ENCODE measurements around the gene IL23R. TPM values are rescaled to one million over a fixed set of nuclear protein-coding genes. Genes with fewer than 3 reads are reported as not detected.

IL23R gene
- total and polyA plus RNA-seq, 4 donors, result 0.21 TPM; not detected in 3

DNA sequence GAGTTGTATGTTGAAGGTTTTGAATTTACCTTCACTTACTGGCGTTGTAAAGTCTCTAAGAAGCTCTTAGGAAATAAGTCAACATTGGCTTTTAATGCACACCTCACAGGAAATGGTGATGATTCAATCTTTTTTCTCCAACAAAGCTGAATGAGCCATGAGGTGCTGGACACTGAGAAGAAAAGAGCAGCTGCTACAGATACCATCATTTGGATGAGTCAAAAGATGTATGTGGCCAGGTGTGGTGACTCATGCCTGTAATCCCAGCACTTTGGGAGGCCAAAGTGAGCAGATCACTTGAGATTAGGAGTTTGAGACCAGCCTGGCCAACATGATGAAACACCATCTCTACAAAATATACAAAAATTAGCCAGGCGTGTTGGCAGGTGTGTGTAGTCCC lies 3.3 kb upstream of the IL23R start:
- H3K9me3 ChIP-seq (ENCODE audit: control insufficient read depth, low read length), result no peaks in the 10 kb centered on the region
- WGBS, 2 donors, result 88 to 95% methylated on average over 2 of the region's 2 CpGs
- H3K4me1 ChIP-seq (ENCODE audit: control insufficient read depth in 1 of 2, insufficient read depth in 2 of 2, low read length in 2 of 2), result no peaks in the 10 kb centered on the region
- H3K36me3 ChIP-seq (ENCODE audit: control insufficient read depth in 1 of 2, insufficient read depth in 2 of 2, low read length in 1 of 2), result no peaks in the 10 kb centered on the region
- H3K4me3 ChIP-seq (ENCODE audit: low read length in 2 of 2), result no peak overlapping the region
- H3K27ac ChIP-seq (ENCODE audit: low read depth in 1 of 2, low read length in 2 of 2), result no peak overlapping the region
- no peaks in the 10 kb centered on the region for H3K27me3 ChIP-seq (ENCODE audit: control insufficient read depth in 1 of 2, insufficient read depth in 2 of 2, low read length in 1 of 2)
- intact Hi-C loops (cut with DNase I), result no loop called here
- ATAC-seq (ENCODE audit: low FRiP score) (no peak), DNase-seq (no peak)

DNA sequence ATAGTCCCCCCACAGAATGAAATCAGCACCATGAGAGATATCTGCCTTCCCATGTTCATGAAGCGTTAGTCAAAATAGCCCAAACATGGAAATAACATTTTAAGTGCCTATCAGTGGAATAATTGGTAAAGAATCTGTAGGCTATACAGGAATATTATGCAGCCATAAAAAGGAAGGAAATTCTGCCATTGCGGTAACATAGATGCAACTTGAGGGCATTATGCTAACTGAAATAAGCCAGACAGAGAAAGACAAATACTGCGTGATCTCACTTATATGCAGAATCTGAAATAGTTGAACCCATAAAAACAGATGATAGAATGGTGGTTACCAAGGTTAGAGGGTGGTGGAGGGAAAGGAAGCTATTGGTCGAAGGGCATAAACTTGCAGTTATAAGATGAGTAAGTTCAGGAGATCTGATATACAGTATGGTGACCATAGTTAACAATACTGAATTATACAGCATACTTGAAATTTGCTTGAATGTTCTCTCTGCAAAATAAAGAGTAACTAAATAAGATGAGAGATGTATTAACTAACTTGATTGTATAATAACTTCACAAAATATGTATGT lies 699 bp upstream of the IL23R start:
- Histone ChIP-seq H3K27ac (ENCODE audit: low read depth in 1 of 2, low read length in 2 of 2) (no peak overlapping the region), H3K27me3 (ENCODE audit: control insufficient read depth in 1 of 2, insufficient read depth in 2 of 2, low read length in 1 of 2) (no peaks in the 10 kb centered on the region), H3K36me3 (ENCODE audit: control insufficient read depth in 1 of 2, insufficient read depth in 2 of 2, low read length in 1 of 2) (no peaks in the 10 kb centered on the region), H3K4me3 (ENCODE audit: low read length in 2 of 2) (no peak overlapping the region), H3K4me1 (ENCODE audit: control insufficient read depth in 1 of 2, insufficient read depth in 2 of 2, low read length in 2 of 2) (no peaks in the 10 kb centered on the region), H3K9me3 (ENCODE audit: control insufficient read depth, low read length) (no peaks in the 10 kb centered on the region)
- no peak for ATAC-seq (ENCODE audit: low FRiP score)
- WGBS, 2 donors, result 96 to 97% methylated on average over 4 of the region's 4 CpGs
- intact Hi-C loops (cut with DNase I), result no loop called here
- no peak for DNase-seq

DNA sequence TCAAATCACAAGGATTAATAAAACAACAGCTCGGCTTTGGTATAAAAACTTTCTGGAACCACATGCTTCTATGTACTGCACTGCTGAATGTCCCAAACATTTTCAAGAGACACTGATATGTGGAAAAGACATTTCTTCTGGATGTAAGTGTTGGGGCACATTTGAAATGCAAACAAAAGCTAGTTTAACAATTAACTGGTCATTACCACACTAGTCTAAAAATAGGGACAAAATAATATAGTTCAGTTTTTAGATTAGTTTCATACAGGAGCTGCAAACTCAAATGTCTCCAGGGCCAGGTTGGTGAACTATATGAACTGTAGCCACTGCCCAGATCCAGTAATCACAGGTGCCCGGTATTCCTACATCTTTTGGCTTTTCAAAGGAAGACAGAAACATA lies 3.2 kb downstream of the IL23R start:
- Histone ChIP-seq H3K27ac (ENCODE audit: low read depth in 1 of 2, low read length in 2 of 2) (no peak overlapping the region), H3K4me1 (ENCODE audit: control insufficient read depth in 1 of 2, insufficient read depth in 2 of 2, low read length in 2 of 2) (no peaks in the 10 kb centered on the region), H3K27me3 (ENCODE audit: control insufficient read depth in 1 of 2, insufficient read depth in 2 of 2, low read length in 1 of 2) (no peaks in the 10 kb centered on the region), H3K4me3 (ENCODE audit: low read length in 2 of 2) (no peak overlapping the region), H3K36me3 (ENCODE audit: control insufficient read depth in 1 of 2, insufficient read depth in 2 of 2, low read length in 1 of 2) (no peaks in the 10 kb centered on the region), H3K9me3 (ENCODE audit: control insufficient read depth, low read length) (no peaks in the 10 kb centered on the region)
- ATAC-seq (ENCODE audit: low FRiP score) (no peak), DNase-seq (no peak)
- intact Hi-C loops (cut with DNase I), result no loop called here
- WGBS, 2 donors, result 79 to 81% methylated on average over 2 of the region's 2 CpGs

DNA sequence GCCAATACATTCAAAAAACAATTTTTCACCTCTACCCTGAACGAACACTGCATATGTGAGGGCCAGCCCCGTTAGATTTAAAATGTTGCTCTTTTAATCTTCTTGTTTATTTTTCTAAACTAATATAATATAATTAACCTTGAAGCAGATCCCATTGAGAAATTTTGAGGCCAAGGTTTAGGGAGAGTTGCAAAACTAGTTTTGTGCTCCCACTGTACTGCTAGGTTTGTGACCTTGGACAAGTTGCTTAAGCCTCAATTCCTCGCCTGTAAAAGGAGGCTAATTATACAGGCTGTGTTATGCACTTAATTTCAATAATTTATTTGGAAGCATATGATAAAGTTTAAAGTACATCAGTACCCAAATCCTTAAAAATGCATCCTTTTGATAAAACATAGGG lies 3.7 kb downstream of the IL23R start:
- Histone ChIP-seq H3K36me3 (ENCODE audit: control insufficient read depth in 1 of 2, insufficient read depth in 2 of 2, low read length in 1 of 2) (no peaks in the 10 kb centered on the region), H3K9me3 (ENCODE audit: control insufficient read depth, low read length) (no peaks in the 10 kb centered on the region), H3K27me3 (ENCODE audit: control insufficient read depth in 1 of 2, insufficient read depth in 2 of 2, low read length in 1 of 2) (no peaks in the 10 kb centered on the region), H3K4me1 (ENCODE audit: control insufficient read depth in 1 of 2, insufficient read depth in 2 of 2, low read length in 2 of 2) (no peaks in the 10 kb centered on the region), H3K4me3 (ENCODE audit: low read length in 2 of 2) (no peak overlapping the region), H3K27ac (ENCODE audit: low read depth in 1 of 2, low read length in 2 of 2) (no peak overlapping the region)
- intact Hi-C loops (cut with DNase I), result no loop called here
- 90 to 93% methylated on average over 3 of the region's 3 CpGs for WGBS, 2 donors
- DNase-seq, result no peak
- no peak for ATAC-seq (ENCODE audit: low FRiP score)

DNA sequence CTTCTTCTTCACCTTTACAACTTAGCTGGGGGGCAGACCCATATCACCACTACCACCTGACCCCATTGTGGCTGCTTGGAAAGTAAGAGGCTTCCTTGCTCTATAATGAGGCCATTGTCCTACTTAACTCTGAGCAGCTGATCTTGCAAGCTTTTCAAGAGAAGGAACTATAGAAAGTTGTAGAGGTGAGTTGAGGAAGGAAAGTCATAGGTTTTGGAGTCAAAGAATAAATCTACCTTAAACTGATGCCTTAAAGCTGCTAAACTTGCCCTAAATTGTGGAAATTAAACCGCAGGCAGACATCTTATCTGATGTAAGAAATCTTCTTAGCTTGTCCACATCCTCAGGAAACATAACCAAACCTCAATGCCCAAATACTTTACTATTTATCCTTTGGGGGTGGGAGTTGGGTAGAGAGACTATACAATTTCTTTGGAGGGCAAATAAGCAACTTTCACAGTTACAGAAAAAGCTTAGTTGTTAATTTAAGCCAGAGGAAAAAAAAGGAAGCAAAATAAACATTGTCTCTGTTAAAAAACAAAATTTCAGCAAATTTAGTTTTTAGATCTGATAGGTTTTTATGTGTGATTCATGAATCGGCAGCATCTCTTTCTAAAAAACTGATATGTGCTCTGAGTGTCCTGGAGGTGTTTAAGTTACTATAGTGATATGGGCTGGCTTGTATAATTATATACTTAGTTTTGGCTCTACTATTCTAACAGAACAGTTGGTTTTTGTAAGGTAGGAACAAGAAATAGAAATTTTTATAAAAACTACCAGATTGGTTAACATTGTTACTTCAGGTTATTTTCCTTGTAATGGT lies 4.7 kb downstream of the IL23R start:
- Histone ChIP-seq H3K27ac (ENCODE audit: low read depth in 1 of 2, low read length in 2 of 2) (no peak overlapping the region), H3K4me1 (ENCODE audit: control insufficient read depth in 1 of 2, insufficient read depth in 2 of 2, low read length in 2 of 2) (no peaks in the 10 kb centered on the region)
- 84 to 85% methylated on average over 2 of the region's 2 CpGs for WGBS, 2 donors

DNA sequence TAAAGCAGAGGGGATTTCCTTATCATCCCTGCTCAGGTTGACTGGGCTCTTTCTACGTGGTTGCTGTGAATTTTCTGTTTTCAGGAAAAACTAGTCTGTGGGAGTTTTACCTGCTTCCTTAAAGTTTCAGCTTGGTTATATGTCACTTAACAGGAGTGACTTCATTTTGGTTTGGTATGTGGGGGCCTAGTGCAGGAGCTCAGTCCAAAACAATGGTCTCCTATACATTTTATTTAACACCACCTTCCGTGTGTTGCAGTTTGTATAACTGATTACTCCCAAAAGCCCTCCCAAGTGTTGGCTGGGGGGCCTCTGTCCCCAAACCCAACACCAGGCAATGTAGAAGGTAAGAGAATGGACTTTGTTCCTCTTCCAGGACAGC lies 5.3 kb downstream of the IL23R start:
- Histone ChIP-seq H3K4me3 (ENCODE audit: low read length in 2 of 2) (no peak overlapping the region), H3K4me1 (ENCODE audit: control insufficient read depth in 1 of 2, insufficient read depth in 2 of 2, low read length in 2 of 2) (no peaks in the 10 kb centered on the region), H3K36me3 (ENCODE audit: control insufficient read depth in 1 of 2, insufficient read depth in 2 of 2, low read length in 1 of 2) (no peaks in the 10 kb centered on the region), H3K27me3 (ENCODE audit: control insufficient read depth in 1 of 2, insufficient read depth in 2 of 2, low read length in 1 of 2) (no peaks in the 10 kb centered on the region), H3K9me3 (ENCODE audit: control insufficient read depth, low read length) (no peaks in the 10 kb centered on the region), H3K27ac (ENCODE audit: low read depth in 1 of 2, low read length in 2 of 2) (no peak overlapping the region)
- no peak for ATAC-seq (ENCODE audit: low FRiP score)
- DNase-seq, result no peak
- WGBS, 2 donors, result 81 to 86% methylated on average over 2 of the region's 2 CpGs
- intact Hi-C loops (cut with DNase I), result no loop called here

More for the DNA sequence above, 4.7 kb downstream of the IL23R start:
- Histone ChIP-seq H3K36me3 (ENCODE audit: control insufficient read depth in 1 of 2, insufficient read depth in 2 of 2, low read length in 1 of 2) (no peaks in the 10 kb centered on the region), H3K9me3 (ENCODE audit: control insufficient read depth, low read length) (no peaks in the 10 kb centered on the region), H3K4me3 (ENCODE audit: low read length in 2 of 2) (no peak overlapping the region), H3K27me3 (ENCODE audit: control insufficient read depth in 1 of 2, insufficient read depth in 2 of 2, low read length in 1 of 2) (no peaks in the 10 kb centered on the region)
- DNase-seq (no peak), ATAC-seq (ENCODE audit: low FRiP score) (no peak)
- intact Hi-C loops (cut with DNase I), result no loop called here

DNA sequence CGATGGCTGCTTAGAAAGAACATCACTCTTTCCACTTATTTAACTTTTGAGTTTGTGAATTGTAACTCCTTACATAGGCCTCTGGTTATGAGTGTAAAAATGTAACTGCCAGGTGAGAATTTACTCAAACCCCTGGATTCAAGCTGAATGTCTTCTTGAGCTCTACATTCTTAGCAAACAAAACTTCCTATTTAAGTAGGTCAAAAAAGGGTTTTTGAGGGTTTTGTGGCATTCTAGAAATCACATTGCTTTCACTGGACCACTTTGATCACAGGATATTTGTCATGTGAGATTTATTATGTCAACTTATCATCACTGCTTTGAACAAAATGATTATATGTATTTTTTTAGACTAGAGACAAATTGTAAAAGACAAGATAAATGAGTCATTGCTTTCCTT lies 5.7 kb downstream of the IL23R start:
- Histone ChIP-seq H3K9me3 (ENCODE audit: control insufficient read depth, low read length) (no peaks in the 10 kb centered on the region), H3K4me3 (ENCODE audit: low read length in 2 of 2) (no peak overlapping the region), H3K36me3 (ENCODE audit: control insufficient read depth in 1 of 2, insufficient read depth in 2 of 2, low read length in 1 of 2) (no peaks in the 10 kb centered on the region), H3K27me3 (ENCODE audit: control insufficient read depth in 1 of 2, insufficient read depth in 2 of 2, low read length in 1 of 2) (no peaks in the 10 kb centered on the region), H3K27ac (ENCODE audit: low read depth in 1 of 2, low read length in 2 of 2) (no peak overlapping the region), H3K4me1 (ENCODE audit: control insufficient read depth in 1 of 2, insufficient read depth in 2 of 2, low read length in 2 of 2) (no peaks in the 10 kb centered on the region)
- intact Hi-C loops (cut with DNase I), result no loop called here
- ATAC-seq (ENCODE audit: low FRiP score), result no peak
- WGBS, 2 donors, result 39 to 55% methylated on average over 1 of the region's 1 CpG
- DNase-seq, result no peak

DNA sequence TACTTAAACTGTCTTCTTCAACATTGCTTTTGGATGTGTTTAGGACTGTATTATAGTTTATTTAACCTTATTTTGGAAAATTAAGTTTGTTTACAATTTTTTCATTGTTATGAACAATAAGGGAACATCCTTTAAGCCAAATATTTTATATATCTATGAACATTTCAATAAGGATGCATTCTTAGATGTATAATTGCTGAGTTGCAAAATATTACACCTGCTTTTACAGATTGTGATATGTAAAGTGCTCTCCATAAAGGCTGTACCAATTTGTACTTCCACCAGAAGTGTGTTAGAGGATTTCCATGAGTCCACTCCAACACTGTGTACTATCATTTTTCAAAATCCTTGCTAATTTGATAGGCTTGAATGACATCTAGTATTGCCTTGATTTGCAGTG lies 7.7 kb downstream of the IL23R start:
- Histone ChIP-seq H3K9me3 (ENCODE audit: control insufficient read depth, low read length) (no peaks in the 10 kb centered on the region), H3K27me3 (ENCODE audit: control insufficient read depth in 1 of 2, insufficient read depth in 2 of 2, low read length in 1 of 2) (no peaks in the 10 kb centered on the region), H3K27ac (ENCODE audit: low read depth in 1 of 2, low read length in 2 of 2) (no peak overlapping the region), H3K4me1 (ENCODE audit: control insufficient read depth in 1 of 2, insufficient read depth in 2 of 2, low read length in 2 of 2) (no peaks in the 10 kb centered on the region), H3K36me3 (ENCODE audit: control insufficient read depth in 1 of 2, insufficient read depth in 2 of 2, low read length in 1 of 2) (no peaks in the 10 kb centered on the region), H3K4me3 (ENCODE audit: low read length in 2 of 2) (no peak overlapping the region)
- no peak for ATAC-seq (ENCODE audit: low FRiP score)
- DNase-seq, result no peak
- intact Hi-C loops (cut with DNase I), result no loop called here

DNA sequence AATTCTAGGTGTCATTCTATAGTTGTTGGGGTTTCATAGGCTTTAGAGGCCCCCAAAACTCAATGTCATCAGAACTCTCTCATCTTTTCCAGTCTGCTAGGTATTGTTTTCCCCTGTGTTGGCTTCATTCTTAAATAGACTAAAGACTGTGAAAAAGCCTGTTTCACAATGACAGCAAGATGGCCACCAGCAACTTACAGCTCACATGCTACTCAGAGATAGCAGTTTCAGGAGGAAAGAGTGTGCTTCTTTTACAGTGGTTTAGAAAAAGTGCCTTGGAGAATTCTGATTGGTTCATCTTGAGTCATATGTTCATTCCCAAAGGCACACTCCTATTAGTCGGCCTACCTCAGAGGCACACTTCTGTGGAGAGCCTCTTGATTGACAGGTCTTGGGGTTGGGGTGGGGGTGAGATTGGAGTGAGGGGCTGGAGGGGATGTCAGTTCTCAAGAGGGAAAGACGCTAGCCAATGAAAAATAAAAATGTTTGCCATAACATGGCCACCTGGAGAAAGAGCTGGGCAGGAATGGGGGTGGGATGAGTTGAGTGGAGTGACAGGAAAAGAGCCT lies 8.5 kb downstream of the IL23R start:
- H3K4me3 ChIP-seq (ENCODE audit: low read length in 2 of 2), result no peak overlapping the region
- H3K9me3 ChIP-seq (ENCODE audit: control insufficient read depth, low read length), result no peaks in the 10 kb centered on the region
- H3K27me3 ChIP-seq (ENCODE audit: control insufficient read depth in 1 of 2, insufficient read depth in 2 of 2, low read length in 1 of 2), result no peaks in the 10 kb centered on the region
- H3K36me3 ChIP-seq (ENCODE audit: control insufficient read depth in 1 of 2, insufficient read depth in 2 of 2, low read length in 1 of 2), result no peaks in the 10 kb centered on the region
- H3K27ac ChIP-seq (ENCODE audit: low read depth in 1 of 2, low read length in 2 of 2), result no peak overlapping the region
- no peak for DNase-seq
- H3K4me1 ChIP-seq (ENCODE audit: control insufficient read depth in 1 of 2, insufficient read depth in 2 of 2, low read length in 2 of 2), result no peaks in the 10 kb centered on the region
- intact Hi-C loops (cut with DNase I), result no loop called here
- peak; percentile 22 for ATAC-seq (ENCODE audit: low FRiP score)
- 78 to 83% methylated on average over 2 of the region's 2 CpGs for WGBS, 2 donors

All from aorta (tissue), 5 donors.